ENCODE data around the gene ADIPOR2.

- no peak for TF ChIP-seq POLR2A (IDR thresholded peaks at IDR 0.05; ENCODE audit: low read depth, low read length)
- no peak for TF ChIP-seq TAF1 (IDR thresholded peaks at IDR 0.05; ENCODE audit: borderline replicate concordance, low read depth, low read length)
These were observed 9.4 kb upstream of the ADIPOR2 start for GRCh38 chr12:1681493-1681807.
